ENCODE data around the gene CD1E.
"Not testable (repeated sequence)": the region's sequence is repeated elsewhere in the genome, so short reads cannot be mapped to it uniquely, and the experiment has no call there.

Gene CD1E

GRCh38 chr1:158353303-158354075 is at the start of gene CD1E:
Gene CD1E (plus strand): TSS chr1:158353894. CDS start chr1:158353989, 95 bp downstream.
- DNase-seq = no peak

DNA sequence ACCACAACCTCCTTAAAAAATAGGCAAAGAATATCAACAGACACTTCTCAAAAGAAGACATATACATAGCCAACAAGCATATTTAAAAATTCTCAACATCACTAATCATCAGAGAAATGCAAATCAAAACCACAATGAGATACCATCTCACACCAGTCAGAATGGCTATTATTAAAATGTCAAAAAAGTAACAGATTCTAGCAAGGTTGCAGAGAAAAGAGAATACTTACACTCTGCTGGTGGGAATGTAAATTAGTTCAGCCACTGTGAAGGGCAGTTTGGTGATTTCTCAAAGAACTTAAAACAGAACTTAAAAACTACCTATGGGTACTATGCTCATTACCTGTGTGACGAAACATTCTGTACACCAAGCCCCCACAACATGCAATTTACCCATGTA is 43.1 kb upstream of the CD1E start:
- DNase-seq = no peak

GRCh38 chr1:158311066-158311465 is 42.6 kb upstream of the CD1E start:
- no peak for DNase-seq

DNA sequence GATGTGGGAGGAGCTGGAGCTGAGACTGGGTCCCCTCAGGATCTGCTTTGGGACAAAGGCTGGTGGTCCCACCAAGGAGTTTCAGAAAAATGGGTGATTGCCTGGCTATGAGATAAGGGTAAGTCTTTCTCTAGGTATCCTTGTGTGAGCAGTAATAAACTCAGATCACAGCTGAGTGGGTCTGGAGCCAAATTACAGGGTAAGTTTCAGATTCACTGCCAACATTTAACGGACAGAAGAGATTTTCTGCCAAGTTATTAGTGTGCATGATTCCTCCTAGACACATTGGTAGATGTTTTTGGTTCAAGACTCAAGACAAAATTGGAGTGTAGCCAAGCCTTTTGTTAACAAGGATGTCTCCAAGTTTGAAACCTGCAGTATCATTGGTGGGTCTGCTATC is 29.8 kb upstream of the CD1E start:
- no peak for DNase-seq

DNA sequence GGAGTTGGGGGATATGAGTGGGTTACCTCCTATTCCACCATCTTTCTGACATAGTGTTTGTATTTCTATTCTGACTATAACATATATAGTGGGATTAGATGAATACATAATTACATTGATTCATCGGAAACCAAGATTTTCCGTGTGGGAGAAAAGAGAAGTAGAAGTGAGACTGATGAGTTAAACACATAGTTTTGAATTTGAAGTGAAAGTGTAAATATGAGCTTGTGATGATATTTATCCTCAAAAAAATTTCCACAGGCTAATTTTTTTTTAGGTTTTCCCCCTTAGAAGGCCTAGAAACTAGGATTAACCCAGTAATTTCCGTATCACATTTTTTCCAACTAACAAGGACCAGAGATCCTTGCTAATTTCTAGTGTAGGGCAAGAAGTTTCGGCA is 29.3 kb upstream of the CD1E start:
- DNase-seq = no peak

DNA sequence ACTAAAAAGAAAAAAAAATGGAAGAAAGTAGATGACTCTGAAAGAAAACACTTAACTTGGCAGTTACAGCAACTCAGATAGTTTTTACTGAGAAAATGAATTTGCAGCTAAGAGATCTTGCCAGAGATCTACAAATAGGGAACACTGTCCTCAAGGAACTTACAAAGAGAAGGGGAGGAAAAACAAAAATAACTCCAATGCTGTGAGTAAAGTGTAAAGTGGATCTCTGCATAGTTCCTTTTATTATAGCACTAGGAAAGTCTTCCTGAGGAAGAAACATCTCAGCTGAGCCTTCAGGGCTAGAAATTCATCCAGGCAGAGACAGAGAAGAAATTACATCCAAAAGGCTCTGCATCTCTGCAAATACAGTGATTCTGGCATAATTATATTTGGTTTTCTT is 26.2 kb upstream of the CD1E start:
- no peak for DNase-seq

GRCh38 chr1:158328426-158328825 is 25.3 kb upstream of the CD1E start:
- DNase-seq = no peak

DNA sequence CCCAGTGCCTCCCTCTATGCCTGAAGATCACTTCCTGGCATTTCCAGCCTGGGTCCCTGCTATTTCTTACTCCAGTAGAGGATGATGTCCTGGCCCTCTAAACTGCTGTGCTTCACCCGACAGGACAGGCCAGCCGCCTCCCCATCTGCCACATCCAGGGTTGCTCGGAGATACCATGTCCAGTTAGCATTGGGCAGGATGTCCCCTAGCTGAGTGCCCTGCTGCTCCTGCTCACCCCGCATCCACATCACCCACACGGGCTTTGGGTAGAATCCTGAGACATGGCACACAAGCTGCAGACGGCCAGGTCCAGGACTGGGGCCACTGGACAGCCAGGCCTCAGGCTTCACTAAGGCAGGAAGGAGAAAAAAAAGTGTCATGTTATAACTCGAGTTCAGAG is 24.4 kb upstream of the CD1E start:
- no peak for DNase-seq

DNA sequence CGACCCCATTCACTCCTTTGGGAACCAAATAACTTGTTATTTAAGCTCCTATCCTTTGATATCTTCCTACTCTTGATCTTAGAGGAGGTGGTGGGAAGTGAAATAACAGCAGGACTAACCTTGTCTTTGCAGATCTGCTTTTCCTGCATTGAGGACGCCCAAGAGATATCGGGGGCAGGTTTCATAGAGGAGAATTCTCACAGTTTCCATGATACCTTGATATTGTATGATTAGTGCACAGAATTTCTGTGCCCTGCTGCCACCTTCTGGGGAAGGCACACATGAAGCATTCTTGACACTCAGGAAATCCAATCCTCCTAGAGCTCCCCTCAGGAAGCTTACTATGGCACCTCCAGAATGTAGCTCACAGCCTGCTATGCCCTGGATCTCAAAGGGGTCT is 24.0 kb upstream of the CD1E start:
- no peak for DNase-seq

DNA sequence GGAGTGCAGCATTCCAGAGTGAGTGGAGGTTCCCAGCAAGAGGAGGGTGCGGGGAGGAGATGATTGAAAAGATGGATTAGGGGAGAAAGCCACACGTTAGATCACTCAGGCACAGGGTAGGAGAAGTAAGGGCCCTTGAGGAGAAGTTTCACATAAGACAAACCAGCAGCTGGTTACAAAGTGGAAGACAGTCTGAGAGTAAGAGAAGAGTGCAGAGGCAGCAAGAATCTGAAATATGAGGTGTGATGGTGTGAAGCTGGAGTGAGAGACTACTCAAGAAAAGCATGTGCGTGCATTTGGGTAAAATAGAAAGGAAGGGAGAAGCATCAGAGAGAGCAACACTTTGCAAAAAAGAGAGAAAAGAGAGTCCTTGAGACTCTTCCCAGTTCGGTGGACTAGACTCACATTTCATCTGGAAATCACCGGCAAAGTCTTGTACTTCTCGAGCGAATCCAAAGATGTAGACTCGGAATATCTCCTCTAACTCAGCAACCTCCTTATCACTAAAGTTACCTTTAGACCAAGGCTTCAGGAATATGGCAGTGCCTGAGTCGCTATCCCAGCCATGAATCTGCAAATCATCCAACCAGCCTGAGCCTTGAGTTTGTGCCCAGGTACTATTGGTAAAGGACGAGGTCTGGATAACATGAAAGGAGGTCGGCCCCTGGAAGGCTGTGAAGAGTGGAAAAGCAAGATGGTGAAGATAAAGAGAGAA is 23.1 kb upstream of the CD1E start:
- DNase-seq = no peak

GRCh38 chr1:158331106-158331425 is 22.6 kb upstream of the CD1E start:
- DNase-seq = no peak

DNA sequence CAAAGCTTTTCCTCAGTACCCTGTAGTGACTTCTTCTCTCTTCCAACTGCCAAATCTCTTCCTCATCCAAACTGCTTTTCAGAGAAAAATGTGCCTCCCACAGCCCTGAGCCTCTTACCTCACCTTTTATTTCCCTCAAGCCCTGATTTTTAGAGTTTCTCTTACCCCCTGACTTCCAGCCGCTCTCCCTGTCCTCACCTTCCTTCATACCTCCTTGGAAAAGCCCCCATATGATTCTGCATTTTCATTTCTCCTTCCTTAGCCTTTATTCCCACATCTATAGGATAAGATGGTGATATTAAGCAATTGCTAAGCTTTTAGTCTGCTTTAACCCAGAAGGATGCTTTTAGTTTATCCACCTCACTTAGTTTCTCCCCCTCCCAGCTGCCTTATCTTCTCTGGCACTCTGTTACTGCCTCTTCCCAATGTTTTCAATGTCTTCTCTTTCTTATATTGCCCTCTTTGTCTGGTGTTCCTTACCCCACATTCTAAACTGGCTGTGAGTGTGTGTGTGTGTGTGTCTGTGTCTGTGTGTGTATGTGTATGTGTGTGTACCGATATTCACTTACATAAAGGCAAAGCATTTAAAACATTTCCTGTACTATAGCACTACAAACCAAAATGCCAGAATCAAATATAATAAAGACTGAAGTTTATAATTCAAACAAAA is 22.1 kb upstream of the CD1E start, which contains the start of gene CD1B:
Gene CD1B (minus strand): TSS at position 51 of the 670 bp plus-strand sequence. CDS start 108 bp downstream, outside the sequence.
- DNase-seq = no peak

GRCh38 chr1:158333405-158334155 is 20.1 kb upstream of the CD1E start:
- no peak for DNase-seq

GRCh38 chr1:158334526-158335212 is 19.0 kb upstream of the CD1E start:
- DNase-seq = no peak

- DNase-seq = no peak
These were observed 18.5 kb upstream of the CD1E start for GRCh38 chr1:158335213-158335532.

DNA sequence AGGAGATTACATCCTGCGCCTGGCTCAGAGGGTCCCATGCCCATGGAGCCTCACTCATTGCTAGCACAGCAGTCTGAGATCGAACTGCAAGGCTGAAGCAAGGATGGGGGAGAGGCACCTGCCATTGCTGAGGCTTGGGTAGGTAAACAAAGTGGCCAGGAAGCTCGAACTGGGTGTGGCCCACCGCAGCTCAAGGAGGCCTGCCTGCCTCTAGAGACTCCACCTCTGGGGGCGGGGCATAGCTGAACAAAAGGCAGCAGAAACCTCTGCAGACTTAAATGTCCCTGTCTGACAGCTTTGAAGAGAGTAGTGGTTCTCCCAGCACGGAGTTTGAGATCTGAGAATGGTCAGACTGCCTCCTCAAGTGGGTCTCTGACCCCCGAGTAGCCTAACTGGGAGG is 17.3 kb upstream of the CD1E start:
- not testable (repeated sequence) for DNase-seq

DNA sequence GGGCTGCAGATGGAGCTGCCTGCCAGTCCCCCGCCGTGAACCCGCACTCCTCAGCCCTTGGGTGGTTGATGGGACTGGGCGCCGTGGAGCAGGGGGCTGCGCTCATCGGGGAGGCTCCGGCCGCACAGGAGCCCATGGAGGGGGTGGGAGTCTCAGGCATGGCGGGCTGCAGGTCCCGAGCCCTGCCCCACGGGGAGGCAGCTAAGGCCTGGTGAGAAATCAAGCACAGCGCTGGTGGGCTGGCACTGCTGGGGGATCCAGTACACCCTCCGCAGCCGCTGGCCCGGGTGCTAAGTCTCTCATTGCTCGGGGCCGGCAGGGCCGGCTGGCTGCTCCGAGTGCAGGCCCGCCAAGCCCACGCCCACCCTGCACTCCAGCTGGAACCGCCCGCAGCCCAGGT is 4.7 kb upstream of the CD1E start:
- not testable (repeated sequence) for DNase-seq

DNA sequence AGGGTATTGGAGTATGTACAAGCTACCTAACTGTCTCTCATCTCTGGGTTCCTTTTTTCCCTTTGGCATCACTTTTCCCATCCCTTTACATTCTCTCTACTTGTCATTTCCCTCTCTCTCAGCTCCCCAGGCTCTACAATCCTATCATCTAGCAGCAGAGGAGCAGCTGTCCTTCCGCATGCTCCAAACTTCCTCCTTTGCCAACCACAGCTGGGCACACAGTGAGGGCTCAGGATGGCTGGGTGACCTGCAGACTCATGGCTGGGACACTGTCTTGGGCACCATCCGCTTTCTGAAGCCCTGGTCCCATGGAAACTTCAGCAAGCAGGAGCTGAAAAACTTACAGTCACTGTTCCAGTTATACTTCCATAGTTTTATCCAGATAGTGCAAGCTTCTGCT is 561 bp downstream of the CD1E start:
- DNase-seq = no peak

GRCh38 chr1:158355773-158356285 is 2.1 kb downstream of the CD1E start:
- no peak for DNase-seq

DNA sequence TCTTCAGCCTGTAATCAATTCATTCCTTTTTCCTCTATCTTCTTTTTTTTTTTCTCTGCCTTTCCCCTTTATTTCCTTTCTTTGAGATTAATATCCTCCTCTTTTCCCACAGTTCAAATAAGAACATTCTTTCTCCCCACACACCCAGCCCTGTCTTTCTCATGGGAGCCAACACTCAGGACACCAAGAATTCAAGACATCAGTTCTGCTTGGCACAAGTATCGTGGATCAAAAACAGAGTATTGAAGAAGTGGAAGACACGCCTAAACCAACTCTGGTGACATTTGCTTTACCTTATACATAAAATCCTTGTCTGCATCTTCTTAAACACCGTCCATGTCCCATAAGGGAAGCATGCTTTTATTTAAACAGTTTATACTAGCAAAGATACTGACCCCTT is 2.9 kb downstream of the CD1E start:
- no peak for DNase-seq

- DNase-seq = no peak
These were observed 3.7 kb downstream of the CD1E start for GRCh38 chr1:158357441-158357840.

- DNase-seq = peak; percentile 59
These were observed 8.8 kb downstream of the CD1E start for GRCh38 chr1:158362482-158362881.

DNA sequence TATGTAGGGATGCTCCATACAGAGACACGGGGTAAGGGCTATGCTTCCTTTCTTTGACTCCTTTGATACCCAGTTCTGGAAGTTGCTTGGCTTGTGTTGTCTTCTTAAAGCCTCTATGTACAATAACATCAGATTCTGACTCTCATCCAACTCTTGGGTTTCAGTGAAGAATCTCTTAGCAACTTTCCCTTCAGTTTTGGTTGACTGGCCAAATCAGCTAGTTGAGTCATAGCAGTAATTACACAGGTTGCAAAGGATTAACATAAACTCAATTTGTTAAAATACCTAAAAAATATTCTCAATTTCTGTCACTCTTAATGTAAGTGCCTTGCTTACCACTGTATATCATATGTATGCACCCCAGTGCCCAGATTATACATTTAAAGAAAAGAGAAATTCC is 9.2 kb downstream of the CD1E start:
- no peak for DNase-seq

Data from NCI-H774 (cell line).